Lower leg skin (tissue), 4 donors: ENCODE data around the gene SPSB4. TPM values are rescaled to one million over a fixed set of nuclear protein-coding genes. Genes with fewer than 3 reads are reported as not detected.
A peak's percentile ranks its signal among the peaks of the same experiment; 100 is the strongest.

Experiments
- DNase-seq, 2 donors: peaks; one replicate each; pipeline ENCODE4 v3.0.0-alpha.2; 2019; ENCODE audit warnings: low spot score in 2 of 2
- H3K4me3 ChIP-seq: fragments of 200-600 bp; sonication (generic); 2 replicates; pipeline ENCODE4 v1.5.1; 2017; ENCODE audit warnings: mild to moderate bottlenecking, low read depth; ENCODE audit not compliant: poor library complexity, severe bottlenecking
- CTCF ChIP-seq, 3 donors: fragments of 450-650 bp; IDR thresholded peaks; one replicate each; pipeline ENCODE4 v1.5.1; 2016; ENCODE audit warnings: antibody characterized with exemption in 3 of 3, mild to moderate bottlenecking in 3 of 3, moderate library complexity in 2 of 3
- POLR2A ChIP-seq, 2 donors: fragments of 450-650 bp; IDR thresholded peaks; one replicate each; pipeline ENCODE4 v1.6.1; 2016 to 2017; ENCODE audit warnings: antibody characterized with exemption in 2 of 2, mild to moderate bottlenecking in 1 of 2, moderate library complexity in 1 of 2
- WGBS, 2 donors: methylation state at CpG; one replicate each; pipeline ENCODE4 v1.1.5; 2018; 5-methylcytosine and 5-hydroxymethylcytosine counted together
- intact Hi-C: fragments of 100-400 bp; cut with DNase I; formaldehyde crosslinking; loops from one replicate; pipeline ENCODE4 v1.15.0; 2023; ENCODE audit warnings: low total_unique reads
- total RNA-seq, 4 donors: library from RNA; depleted of rRNA; stranded (reverse); fragments of >200 nt; gene quantifications; one replicate each; pipeline ENCODE4 v1.1.0, GENCODE V29; 2016

SPSB4 gene
- total RNA-seq, 4 donors from 2014 or later: 0.10 TPM; not detected in 3

- TF ChIP-seq CTCF (IDR thresholded peaks at IDR 0.05) (no peak), POLR2A (IDR thresholded peaks at IDR 0.05) (no peak)
- H3K4me3 ChIP-seq: no peak overlapping the region
- WGBS, 2 donors: 79 to 81% methylated on average over 12 of the region's 12 CpGs
- DNase-seq: peak in 1 of 2 donors; percentile 67
- intact Hi-C loops: no loop called here
Measured at GRCh38 chr3:141150081-141150830, 99.1 kb downstream of the SPSB4 start.

DNA sequence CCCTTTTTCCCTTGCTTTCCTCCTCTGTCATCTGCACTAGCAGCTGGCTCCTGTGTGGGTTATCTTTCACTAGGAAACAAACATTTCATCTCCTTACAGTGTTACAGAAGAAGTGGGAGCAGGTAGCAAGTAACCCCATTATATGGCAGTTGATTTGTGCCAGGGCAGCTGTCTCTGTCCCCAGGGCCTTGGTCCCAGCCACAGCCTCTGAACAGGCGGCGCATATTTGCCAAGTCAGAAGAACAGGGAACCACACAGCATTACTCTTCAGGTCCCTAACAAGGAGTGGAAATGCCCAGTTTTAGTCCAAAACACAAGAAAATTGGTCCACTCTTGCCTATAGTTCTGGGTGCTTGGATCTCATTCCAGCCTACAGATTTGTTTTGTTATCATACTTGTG lies 99.8 kb downstream of the SPSB4 start:
- no peak for DNase-seq
- intact Hi-C loops: no loop called here
- 92 to 95% methylated on average over 2 of the region's 2 CpGs for whole genome bisulfite sequencing, 2 donors
- TF ChIP-seq CTCF (IDR thresholded peaks at IDR 0.05) (no peak), POLR2A (IDR thresholded peaks at IDR 0.05) (no peak)
- H3K4me3 ChIP-seq: no peak overlapping the region

DNA sequence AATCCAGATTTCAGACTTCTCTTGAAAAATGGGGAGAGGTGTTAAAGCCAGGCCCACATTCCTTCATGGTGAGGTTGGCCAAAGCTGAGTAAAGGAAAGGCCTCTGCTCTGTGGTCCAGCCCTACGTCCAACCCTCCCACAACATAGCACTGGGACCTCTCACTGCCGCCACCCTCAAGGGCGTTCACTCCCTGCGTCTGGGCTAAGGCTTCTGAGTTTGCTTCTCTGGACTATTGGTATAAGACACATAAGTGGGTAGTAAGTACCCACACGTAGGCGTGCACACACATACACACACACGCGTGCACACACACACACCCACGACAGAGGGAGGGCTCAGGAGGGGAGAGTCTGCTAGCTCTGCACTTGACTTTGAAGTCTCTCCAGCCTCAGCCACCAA lies 100.3 kb downstream of the SPSB4 start:
- intact Hi-C loops: no loop called here
- 87 to 93% methylated on average over 9 of the region's 9 CpGs for WGBS, 2 donors
- H3K4me3 ChIP-seq: no peak overlapping the region
- TF ChIP-seq POLR2A (IDR thresholded peaks at IDR 0.05): no peak
- TF ChIP-seq CTCF (IDR thresholded peaks at IDR 0.05): no peak
- DNase-seq: no peak

- intact Hi-C loops: no loop called here
- TF ChIP-seq CTCF (IDR thresholded peaks at IDR 0.05) (no peak), POLR2A (IDR thresholded peaks at IDR 0.05) (no peak)
- peak in 1 of 2 donors; percentile 82 for DNase-seq
- H3K4me3 ChIP-seq: no peak overlapping the region
- 80 to 81% methylated on average over 9 of the region's 9 CpGs for WGBS, 2 donors
Measured at GRCh38 chr3:141152130-141152529, 101.0 kb downstream of the SPSB4 start.

- intact Hi-C loops: no loop called here
Measured at GRCh38 chr3:141152801-141153678, 101.9 kb downstream of the SPSB4 start.

More at GRCh38 chr3:141152801-141153678, 101.9 kb downstream of the SPSB4 start:
- 74 to 88% methylated on average over 7 of the region's 7 CpGs for WGBS, 2 donors
- no peak overlapping the region for H3K4me3 ChIP-seq
- DNase-seq: peak in 1 of 2 donors; percentile 66
- TF ChIP-seq CTCF (IDR thresholded peaks at IDR 0.05) (no peak), POLR2A (IDR thresholded peaks at IDR 0.05) (no peak)
